GM12878 (cell line): Measurements from ENCODE around the gene SLC12A9. TPM values are rescaled to one million over a fixed set of nuclear protein-coding genes. Genes with fewer than 3 reads are reported as not detected.

Experiments
- ATAC-seq: fragments of 200-7000 bp; cut with Tn5 transposase; 3 replicates; pipeline ENCODE4 v1.9.1; 2020; ENCODE audit warnings: mild to moderate bottlenecking, moderate library complexity
- BruUV-seq: library from RNA; stranded (reverse); fragments of 400-500 nt; replicated peaks from 2 replicates; lab custom pipeline; 2021; lab: Mats Ljungman, UMichigan
- CTCF ChIA-PET: fragments of 300-600 bp; sonication (Branson Sonifier 250); formaldehyde crosslinking; extraction: SDS; loops from one replicate; lab custom pipeline; 2021; ENCODE audit warnings: inconsistent platforms; lab: Yijun Ruan, JAX
- POLR2A ChIA-PET: fragments of 350-600 bp; formaldehyde crosslinking; extraction: SDS; loops from one replicate; lab custom pipeline; 2021; ENCODE audit warnings: inconsistent platforms; lab: Charles Lee
- RAD21 ChIA-PET: fragments of 300-600 bp; sonication (Branson Sonifier 250); formaldehyde crosslinking; loops from one replicate; lab custom pipeline; 2023; ENCODE audit warnings: antibody characterized with exemption; ENCODE audit not compliant: unreplicated experiment; lab: Charles Lee
- SMC1A ChIA-PET: fragments of 300-600 bp; sonication (Branson Sonifier 250); formaldehyde crosslinking; loops from one replicate; lab custom pipeline; 2023; ENCODE audit not compliant: unreplicated experiment, uncharacterized antibody; lab: Charles Lee
- DNase-seq: peaks from one replicate; pipeline ENCODE4 v3.0.0-alpha.2; 2011; ENCODE audit warnings: low read depth, low spot score
- FAIRE-seq: peaks from 3 replicates; lab custom pipeline; 2011; peaks lifted over from hg19 to GRCh38; lab: Jason Lieb, UNC
- H2AFZ ChIP-seq: 2 replicates; pipeline ENCODE4 v1.6.0; 2011; ENCODE audit warnings: low read depth, low read length, control low read depth; ENCODE audit not compliant: control insufficient read depth
- H3K27ac ChIP-seq: 2 replicates; pipeline ENCODE4 v1.5.1; 2011; ENCODE audit warnings: control low read depth; ENCODE audit not compliant: control insufficient read depth, insufficient read depth
- H3K27me3 ChIP-seq, 2 experiments: replicated peaks in 1 of 2; 2 replicates each; pipeline versions ENCODE4 v1.6.0 to v1.6.1; 2011; ENCODE audit warnings: low read length in 1 of 2; ENCODE audit not compliant: control insufficient read depth in 2 of 2, insufficient read depth in 2 of 2
- H3K36me3 ChIP-seq, 2 experiments: 2 replicates each; pipeline ENCODE4 v1.5.1; 2011; ENCODE audit warnings: low read length in 1 of 2; ENCODE audit not compliant: control insufficient read depth in 2 of 2, insufficient read depth in 2 of 2
- H3K4me1 ChIP-seq: 2 replicates; pipeline ENCODE4 v1.6.1; 2011; ENCODE audit warnings: mild to moderate bottlenecking, low read length, moderate library complexity, mixed read lengths; ENCODE audit not compliant: control insufficient read depth, insufficient read depth
- H3K4me2 ChIP-seq: 2 replicates; pipeline ENCODE4 v1.6.0; 2011; ENCODE audit warnings: control low read depth; ENCODE audit not compliant: control insufficient read depth, insufficient read depth
- H3K4me3 ChIP-seq: fragments of 200-600 bp; sonication (generic); 2 replicates; pipeline ENCODE4 v1.5.1; 2016
- H3K79me2 ChIP-seq: 2 replicates; pipeline ENCODE4 v1.6.0; 2011; ENCODE audit warnings: low read length; ENCODE audit not compliant: control insufficient read depth, insufficient read depth
- H3K9ac ChIP-seq: 2 replicates; pipeline ENCODE4 v1.8.0; 2011; ENCODE audit warnings: low read length, control low read depth, mixed read lengths; ENCODE audit not compliant: control insufficient read depth, insufficient read depth
- H3K9me3 ChIP-seq: replicated peaks from 3 replicates; pipeline ENCODE4 v1.5.1; 2011; ENCODE audit warnings: mild to moderate bottlenecking, low read length; ENCODE audit not compliant: control insufficient read depth, insufficient read depth
- H4K20me1 ChIP-seq: 2 replicates; pipeline ENCODE4 v1.6.0; 2011; ENCODE audit not compliant: control insufficient read depth, insufficient read depth
- BACH1 ChIP-seq: fragments of 450-650 bp; IDR thresholded peaks from 2 replicates; pipeline ENCODE4 v1.6.1; 2017; ENCODE audit warnings: mild to moderate bottlenecking, borderline replicate concordance
- BCL3 ChIP-seq: IDR thresholded peaks from 2 replicates; pipeline ENCODE4 v1.6.1; 2011; ENCODE audit warnings: borderline replicate concordance, low read depth, mild to moderate bottlenecking, moderate library complexity, low read length; ENCODE audit not compliant: insufficient read depth, poor library complexity, severe bottlenecking
- CHD2 ChIP-seq: IDR thresholded peaks from 2 replicates; pipeline ENCODE4 v1.6.1; 2011; ENCODE audit warnings: low read depth, low read length, improper control_type of control experiment, borderline replicate concordance
- E2F4 ChIP-seq: IDR thresholded peaks from 2 replicates; pipeline ENCODE4 v1.6.1; 2012; ENCODE audit warnings: low read depth, low read length, improper control_type of control experiment
- E4F1 ChIP-seq: fragments of 450-650 bp; IDR thresholded peaks from 2 replicates; pipeline ENCODE4 v1.6.1; 2018; ENCODE audit warnings: borderline replicate concordance, mild to moderate bottlenecking; ENCODE audit not compliant: partially characterized antibody
- ESRRA ChIP-seq: IDR thresholded peaks from 2 replicates; pipeline ENCODE4 v1.6.1; 2012; ENCODE audit warnings: mild to moderate bottlenecking, low read length, improper control_type of control experiment
- GATAD2B ChIP-seq: fragments of 450-650 bp; conservative IDR thresholded peaks from 2 replicates; pipeline ENCODE4 v1.6.1; 2017; ENCODE audit warnings: low read depth, mild to moderate bottlenecking, moderate library complexity
- LARP7 ChIP-seq: fragments of 450-650 bp; IDR thresholded peaks from 2 replicates; pipeline ENCODE4 v1.6.1; 2017; ENCODE audit warnings: mild to moderate bottlenecking
- MTA3 ChIP-seq: IDR thresholded peaks from 2 replicates; pipeline ENCODE4 v1.6.1; 2012; ENCODE audit warnings: low read length, inconsistent platforms, borderline replicate concordance
- MYB ChIP-seq: fragments of 150-350 bp; IDR thresholded peaks from 2 replicates; pipeline ENCODE4 v1.6.1; 2014; ENCODE audit warnings: mild to moderate bottlenecking, low read depth, low read length, borderline replicate concordance
- NR2C1 ChIP-seq: fragments of 450-650 bp; IDR thresholded peaks from 2 replicates; pipeline ENCODE4 v1.6.1; 2017; ENCODE audit warnings: antibody characterized with exemption, mild to moderate bottlenecking, moderate library complexity
- PBX3 ChIP-seq: IDR thresholded peaks from 2 replicates; pipeline ENCODE4 v1.6.1; 2011; ENCODE audit warnings: mild to moderate bottlenecking, low read depth, low read length, moderate library complexity; ENCODE audit not compliant: insufficient replicate concordance
- PML ChIP-seq: IDR thresholded peaks from 2 replicates; pipeline ENCODE4 v1.6.1; 2012; ENCODE audit warnings: low read length, inconsistent platforms
- POLR2A ChIP-seq: IDR thresholded peaks from 2 replicates; pipeline ENCODE4 v1.6.1; 2011; ENCODE audit warnings: low read depth, mild to moderate bottlenecking, low read length
- RAD21 ChIP-seq: IDR thresholded peaks from 2 replicates; pipeline ENCODE4 v1.6.1; 2011; ENCODE audit warnings: mild to moderate bottlenecking, low read depth, low read length, moderate library complexity; ENCODE audit not compliant: insufficient read depth
- ZBED1 ChIP-seq: IDR thresholded peaks from 2 replicates; pipeline ENCODE4 v1.6.1; 2016; ENCODE audit warnings: borderline replicate concordance
- ZNF384 ChIP-seq: IDR thresholded peaks from 2 replicates; pipeline ENCODE4 v1.6.1; 2012; ENCODE audit warnings: low read depth, mild to moderate bottlenecking, low read length, improper control_type of control experiment, borderline replicate concordance
- WGBS: methylation state at CpG from one replicate; pipeline ENCODE4 v1.1.6; 2016; ENCODE audit warnings: low lambda C conversion rate; ENCODE audit not compliant: insufficient replicate concordance, insufficient coverage; ENCODE audit errors: missing lambda C conversion rate; 5-methylcytosine and 5-hydroxymethylcytosine counted together
- in situ Hi-C: fragments of 300-500 bp; cut with MboI; formaldehyde crosslinking; loops from 9 replicates; pipeline ENCODE4 v1.14.3; 2018; ENCODE audit warnings: mixed read lengths
- intact Hi-C: fragments of 100-400 bp; cut with micrococcal nuclease; formaldehyde crosslinking; loops from one replicate; pipeline ENCODE4 v1.14.2; 2022; ENCODE audit not compliant: unreplicated experiment
- polyA plus RNA-seq, 11 experiments: library from polyadenylated mRNA; depleted of rRNA in 4 of 11; unstranded in 6 of 11; stranded (reverse) in 5 of 11; fragments of >200 nt; fragmentation: Nextera tagmentation in 4 of 11; fragmentation: Illumina TruSeq in 1 of 11; extraction: Ambion mirVana in 4 of 11; extraction: Trizol in 1 of 11; gene quantifications; 1 replicate in 1 of 11; 2 replicates in 10 of 11; pipeline versions ENCODE4 v1.2.1 to v1.2.3, GENCODE V29; 2011 to 2016; ENCODE audit warnings: inconsistent platforms in 2 of 11, missing spikeins in 2 of 11, low read depth in 1 of 11
- total RNA-seq, 4 experiments: library from RNA; depleted of rRNA in 3 of 4; stranded (reverse); fragments of >200 nt in 3 of 4; fragmentation: Illumina TruSeq in 1 of 4; extraction: Trizol in 1 of 4; gene quantifications; 2 replicates each; pipeline versions ENCODE4 v1.2.1 to v1.2.3, GENCODE V29; 2013 to 2021

SLC12A9 gene
- total and polyA plus RNA-seq, 10 of the 15 experiments (the other 5 are each of a cell fraction or from before 2014, with no cell fraction given): 0.24 to 18.5 (median 9.4) TPM

- FAIRE-seq (no peak), DNase-seq (no peak), ATAC-seq (peak; percentile 48)
- CTCF ChIA-PET: interaction anchor here (1.0 to 2.4 kb wide), 6 partner anchors 11 to 170 kb away, joined by 3 to 8 read pairs (median 4); partner anchors contain the start of genes POP7, SLC12A9 and UFSP1
- Histone ChIP-seq H3K4me2 (peak overlapping the region; percentile 80), H4K20me1 (0 out of 2 replicates have a peak, but pooled peaks cover 3% of the 10 kb centered on the region), H3K4me3 (peak overlapping the region; percentile 99), H3K36me3 (peaks cover 2 to 23% of the 10 kb centered on the region in 2 experiments; a peak in 3 of 4 replicates), H3K79me2 (peaks cover 62% of the 10 kb centered on the region), H3K27me3 (no peaks in the 10 kb centered on the region), H2AFZ (no peak overlapping the region), H3K4me1 (peaks cover 6% of the 10 kb centered on the region; the same call in 1 of the 2 replicates), H3K9me3 (no peaks in the 10 kb centered on the region; the same call in 2 of the 3 replicates), H3K27ac (peak overlapping the region; percentile 98), H3K9ac (peak overlapping the region; percentile 98)
- RAD21 ChIA-PET: interaction anchor here (0.7 to 2.6 kb wide), 10 partner anchors 12 to 407 kb away, joined by 3 to 21 read pairs (median 4); partner anchors contain the start of genes POP7, SLC12A9 and UFSP1
- intact Hi-C loops (loop anchor here (1.0 kb wide), 1 partner anchor 14 kb away; the partner anchor contains the start of gene UFSP1), in situ Hi-C loops (no loop called here)
- SMC1A ChIA-PET: interaction anchor here (0.6 to 1.8 kb wide), 6 partner anchors 8 to 210 kb away, joined by 3 to 6 read pairs (median 4); partner anchors contain the start of genes SLC12A9, TRIM56, TRIP6 and UFSP1
- no TSS peak for BruUV-seq
- POLR2A ChIA-PET: interaction anchor here (0.6 to 7.0 kb wide), 18 partner anchors 13 to 1370 kb away, joined by 3 to 131 read pairs (median 4); partner anchors contain the start of genes MOSPD3, PLOD3, POP7 and SLC12A9
- WGBS: under 1% methylated on average over 22 of the region's 39 CpGs
- TF ChIP-seq PML (peak; percentile 7; the same call in 1 of the 2 replicates), POLR2A (no peak), ZBED1 (no peak), ZNF384 (no peak), GATAD2B (no peak), LARP7 (0 out of 2 replicates have a peak, but pooled peaks have one; percentile 61), MYB (no peak), E4F1 (no peak), NR2C1 (no peak), BACH1 (peak; percentile 25; the same call in 1 of the 2 replicates), E2F4 (no peak), PBX3 (no peak), ESRRA (no peak), BCL3 (no peak), MTA3 (no peak), RAD21 (no peak), CHD2 (no peak)
Observed at GRCh38 chr7:100875356-100875751, 22.8 kb downstream of the SLC12A9 start.
